HG03064 (cell line): ENCODE results near the gene CHAF1A.

Experiments used
- ATAC-seq: cut with Tn5 transposase; IDR thresholded peaks from one replicate; pipeline ENCODE4 v1.9.1; 2021; ENCODE audit warnings: low read depth; ENCODE audit not compliant: unreplicated experiment

CHAF1A gene

GRCh38 chr19:4366666-4367335 is 35.6 kb upstream of the CHAF1A start:
- ATAC-seq: no peak

DNA sequence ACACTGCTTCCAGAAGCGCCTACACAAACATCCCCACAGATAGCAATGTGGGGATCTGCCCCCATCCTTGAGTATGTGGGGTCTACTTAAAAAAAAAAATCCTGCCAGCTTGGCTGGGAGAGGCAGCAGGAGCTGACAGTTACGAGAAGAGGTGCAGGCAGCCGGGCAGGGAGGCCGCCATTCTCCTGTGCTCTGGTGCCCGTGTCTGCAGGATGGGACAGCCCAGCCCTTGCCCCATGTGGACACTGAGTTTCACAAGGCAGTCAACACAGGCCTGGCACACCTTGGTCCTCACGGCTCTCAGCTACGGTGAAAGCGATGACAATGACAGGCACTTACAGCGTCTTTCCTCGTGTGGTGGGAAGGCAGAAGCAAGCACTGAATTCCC is 35.1 kb upstream of the CHAF1A start:
- ATAC-seq: no peak

GRCh38 chr19:4367781-4368127 is 34.7 kb upstream of the CHAF1A start:
- ATAC-seq: no peak

DNA sequence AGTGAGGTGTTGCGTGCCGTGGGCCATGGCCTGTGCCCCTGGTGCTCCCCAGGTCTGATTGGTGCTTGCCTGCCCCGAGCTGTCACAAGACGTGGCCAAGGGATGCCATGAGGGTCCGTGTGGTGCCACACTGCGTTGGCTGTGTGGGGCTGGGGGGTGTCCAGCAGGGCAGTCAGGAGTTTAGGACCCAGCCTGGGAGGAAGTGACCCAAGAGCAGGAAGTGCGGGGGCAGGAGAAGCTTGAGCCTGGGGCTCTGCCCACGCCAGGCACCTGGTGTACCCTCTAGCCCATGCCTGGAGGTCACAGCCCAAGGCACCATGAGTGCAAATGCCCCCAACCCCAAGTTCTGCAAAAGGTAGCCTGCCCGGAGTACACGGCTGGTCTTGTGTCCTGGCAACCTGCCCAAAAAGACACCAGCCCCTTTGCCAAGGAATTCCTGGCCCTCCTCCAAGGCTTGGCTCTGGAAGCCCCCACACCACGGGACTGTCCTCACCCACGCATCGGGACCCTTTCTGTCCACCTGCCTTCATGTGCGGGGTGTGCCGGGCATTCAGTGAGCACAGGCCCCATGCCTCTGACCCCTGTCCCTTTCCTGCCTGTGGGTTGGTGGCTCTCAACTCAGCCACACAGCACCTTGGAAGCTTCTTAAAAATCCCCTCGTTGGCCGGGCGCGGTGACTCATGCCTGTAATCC is 34.2 kb upstream of the CHAF1A start:
- ATAC-seq: no peak

DNA sequence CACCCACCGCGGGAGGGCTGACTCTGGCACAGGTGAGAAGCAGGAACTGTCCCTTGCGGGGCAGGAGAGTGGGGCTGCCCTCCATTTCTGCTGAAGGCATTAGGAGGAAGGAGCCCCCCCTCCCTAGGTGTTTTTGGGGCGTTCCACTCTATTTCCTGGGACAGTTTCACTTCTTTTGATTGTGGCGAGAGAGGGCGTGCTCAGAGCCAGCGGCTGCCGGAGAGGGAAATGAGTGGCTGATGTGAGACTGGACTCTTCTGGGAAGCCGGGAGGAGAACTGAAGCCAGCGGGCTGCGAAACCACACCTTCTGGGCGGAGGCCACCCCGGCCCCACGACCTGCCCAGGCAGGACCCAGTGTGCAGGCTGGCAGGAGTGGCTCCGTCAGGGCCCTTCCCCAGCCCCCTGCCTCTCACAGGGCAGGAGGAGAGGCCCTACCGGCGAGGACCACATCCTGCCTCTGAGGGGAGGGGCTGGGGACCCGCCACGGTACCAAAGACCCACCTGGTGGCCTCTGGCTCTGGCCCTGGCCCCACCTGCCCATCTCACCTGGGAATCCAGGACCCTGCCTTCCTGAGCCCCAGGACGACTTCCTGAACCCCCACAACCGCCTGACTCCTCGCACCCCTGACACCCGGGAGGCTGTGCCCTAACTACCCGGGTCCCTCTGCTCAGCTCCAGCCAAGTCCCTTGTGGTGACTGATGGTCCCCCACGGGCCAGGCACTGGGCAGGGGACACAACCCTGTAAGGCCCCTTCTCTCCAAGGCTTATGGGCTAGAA is 33.1 kb upstream of the CHAF1A start:
- ATAC-seq: peak; percentile 40

DNA sequence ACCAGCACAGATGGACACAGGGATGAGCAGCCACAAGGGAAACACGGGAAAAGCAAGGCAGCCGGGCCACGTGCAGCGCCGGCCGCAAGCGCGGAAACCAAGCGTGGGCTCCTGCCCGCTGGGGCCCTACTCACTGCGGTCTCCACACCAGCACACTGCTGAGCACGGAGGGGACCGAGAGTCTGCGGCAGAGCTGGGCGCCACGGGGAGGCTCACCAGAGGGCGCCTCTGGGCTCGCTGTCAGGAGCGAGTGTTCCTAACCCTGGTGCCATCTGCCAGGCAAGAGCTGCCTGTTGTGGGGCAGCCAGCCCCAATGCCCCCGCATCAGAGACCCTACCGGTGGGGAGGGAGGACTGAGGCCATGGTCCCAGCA is 32.6 kb upstream of the CHAF1A start:
- peak; percentile 43 for ATAC-seq

- no peak for ATAC-seq
These were observed 31.9 kb upstream of the CHAF1A start for GRCh38 chr19:4370418-4371041.

DNA sequence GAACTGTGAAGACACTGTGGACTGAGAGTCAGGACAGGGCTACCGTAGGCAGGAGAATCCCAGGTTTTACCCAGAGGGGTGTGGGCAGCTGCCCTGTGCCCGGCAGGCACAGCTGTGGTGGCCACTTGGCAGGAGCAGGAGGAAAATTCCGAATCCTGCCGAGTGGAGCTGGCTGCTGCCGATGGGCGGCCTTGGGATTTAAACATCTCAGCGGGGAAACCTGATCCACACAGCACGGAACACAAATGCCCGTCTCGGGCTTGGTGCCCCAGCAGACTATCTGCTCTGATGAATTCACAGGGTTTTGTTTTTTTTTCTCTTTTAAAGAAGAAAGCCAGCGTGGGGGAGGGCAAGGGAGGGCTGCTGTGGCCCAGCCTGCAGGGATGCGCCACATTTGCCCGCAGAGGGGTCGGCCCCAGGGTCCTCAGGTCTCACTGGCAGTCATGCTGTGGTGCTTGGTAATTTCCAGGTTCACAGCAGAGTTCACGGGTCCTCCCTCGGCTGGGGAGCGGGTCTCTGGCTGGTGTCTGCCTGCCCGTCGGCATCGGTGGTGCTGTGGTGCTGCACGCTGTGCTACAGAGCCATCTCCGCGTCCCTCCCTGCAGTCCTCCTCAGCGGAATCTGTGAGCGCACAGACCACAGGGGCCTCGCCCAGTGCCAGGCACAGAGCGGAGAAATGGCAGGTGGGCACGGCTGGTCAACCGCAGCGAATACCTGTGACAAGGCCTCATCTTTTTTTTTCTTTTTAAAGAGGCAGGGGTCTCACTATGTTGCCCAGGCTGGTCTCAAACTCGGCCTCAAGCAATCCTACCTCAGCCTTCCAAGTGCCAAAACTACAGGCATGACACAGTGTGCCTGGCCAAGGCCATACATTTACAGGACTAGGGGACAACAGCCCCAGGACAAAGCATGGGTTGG is 30.9 kb upstream of the CHAF1A start:
- ATAC-seq: no peak

DNA sequence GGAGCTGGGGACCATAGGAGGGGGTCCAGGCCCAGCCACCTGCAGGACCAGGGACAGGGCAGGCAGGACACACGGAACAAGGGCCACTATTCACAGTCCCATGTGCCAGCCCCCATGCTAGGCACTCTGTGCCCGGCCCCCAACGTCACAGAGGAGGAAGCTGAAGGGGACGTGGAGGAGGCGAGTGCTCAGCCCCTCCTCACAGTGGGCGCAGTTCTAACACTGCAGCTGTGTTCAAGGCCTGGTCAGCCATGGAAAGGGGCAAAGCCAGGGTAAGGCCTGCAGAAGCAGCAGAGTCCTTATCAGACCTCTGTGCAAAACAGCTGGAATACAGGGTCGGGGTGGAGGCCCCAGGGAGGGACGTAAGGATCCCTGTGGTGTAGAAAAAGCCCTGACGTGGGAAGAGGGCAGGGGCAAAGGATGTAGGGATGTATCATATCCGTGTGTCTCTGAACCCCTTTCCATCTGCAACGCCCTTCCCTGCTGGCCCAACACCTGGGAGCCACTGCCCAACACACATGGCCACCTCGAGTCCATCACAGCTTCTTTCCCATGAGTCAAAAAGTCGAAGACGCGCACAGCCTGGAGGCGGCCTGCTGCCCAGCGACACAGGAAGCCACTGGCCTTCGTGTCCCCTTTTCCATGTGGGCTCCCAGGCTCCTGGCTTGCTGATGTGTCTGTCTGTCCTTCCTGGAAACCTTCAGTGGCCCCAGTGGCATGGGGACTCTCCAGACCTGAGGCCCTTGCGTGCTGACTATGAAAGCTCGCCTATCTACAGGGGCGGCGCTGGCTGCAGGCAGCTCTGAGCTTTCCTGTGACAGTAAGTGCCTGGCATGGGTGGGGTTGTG is 30.1 kb upstream of the CHAF1A start:
- no peak for ATAC-seq

- ATAC-seq: no peak
These were observed 29.4 kb upstream of the CHAF1A start for GRCh38 chr19:4373013-4373367.

GRCh38 chr19:4373601-4374497 is 28.6 kb upstream of the CHAF1A start:
- no peak for ATAC-seq

GRCh38 chr19:4374498-4375163 is 27.8 kb upstream of the CHAF1A start:
- ATAC-seq: no peak

GRCh38 chr19:4375164-4376027 is 27.0 kb upstream of the CHAF1A start:
- ATAC-seq: no peak

- ATAC-seq: no peak
These were observed 26.3 kb upstream of the CHAF1A start for GRCh38 chr19:4376028-4376670.

GRCh38 chr19:4376671-4376990 is 25.8 kb upstream of the CHAF1A start:
- no peak for ATAC-seq

DNA sequence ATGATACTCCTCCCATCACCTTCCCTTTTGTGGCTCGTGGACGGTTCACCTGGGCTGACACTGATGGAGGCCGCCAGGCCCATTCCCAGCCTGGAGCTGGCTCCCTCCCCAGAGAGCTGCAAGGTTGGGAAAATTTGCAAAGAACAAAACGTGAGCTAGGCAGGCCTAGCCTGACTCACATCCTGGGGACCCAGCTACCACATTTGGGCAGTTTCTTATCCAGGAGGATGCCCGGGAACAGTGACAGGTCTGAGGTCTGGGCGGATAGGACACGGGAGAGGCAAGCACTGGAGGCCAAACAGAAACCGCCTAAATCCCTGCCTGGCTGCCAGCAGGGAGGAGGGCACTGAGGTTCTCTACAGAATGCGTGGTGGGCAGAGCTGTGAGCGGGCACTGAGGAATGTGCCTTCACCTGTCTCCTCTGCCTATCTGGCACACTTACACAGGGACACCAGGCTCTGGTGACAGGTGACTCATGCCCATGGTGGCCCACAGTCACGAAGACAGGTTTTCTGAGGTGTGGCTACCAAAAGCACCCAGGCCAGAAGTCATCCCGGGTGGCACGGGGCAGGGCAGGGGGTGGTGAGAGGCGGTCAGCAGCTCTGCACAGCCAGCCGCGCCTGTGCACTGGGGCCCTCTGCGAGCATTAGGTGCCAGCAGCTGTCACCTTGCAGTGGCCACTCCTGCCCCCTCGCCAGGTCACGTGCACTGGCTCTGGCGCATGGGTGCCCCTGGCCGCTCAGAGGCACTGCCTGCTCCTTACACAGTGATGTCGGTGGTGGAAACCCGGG is 25.3 kb upstream of the CHAF1A start:
- no peak for ATAC-seq
